HTERT RPE-1 (cell line): Measurements from ENCODE around the gene TMEM236.

Experiments
- in situ Hi-C: fragments of 300-500 bp; cut with MboI; formaldehyde crosslinking; loops from 4 replicates; pipeline ENCODE4 v1.14.3; 2020; ENCODE audit warnings: low sequenced_read_pairs

The TMEM236 gene

DNA sequence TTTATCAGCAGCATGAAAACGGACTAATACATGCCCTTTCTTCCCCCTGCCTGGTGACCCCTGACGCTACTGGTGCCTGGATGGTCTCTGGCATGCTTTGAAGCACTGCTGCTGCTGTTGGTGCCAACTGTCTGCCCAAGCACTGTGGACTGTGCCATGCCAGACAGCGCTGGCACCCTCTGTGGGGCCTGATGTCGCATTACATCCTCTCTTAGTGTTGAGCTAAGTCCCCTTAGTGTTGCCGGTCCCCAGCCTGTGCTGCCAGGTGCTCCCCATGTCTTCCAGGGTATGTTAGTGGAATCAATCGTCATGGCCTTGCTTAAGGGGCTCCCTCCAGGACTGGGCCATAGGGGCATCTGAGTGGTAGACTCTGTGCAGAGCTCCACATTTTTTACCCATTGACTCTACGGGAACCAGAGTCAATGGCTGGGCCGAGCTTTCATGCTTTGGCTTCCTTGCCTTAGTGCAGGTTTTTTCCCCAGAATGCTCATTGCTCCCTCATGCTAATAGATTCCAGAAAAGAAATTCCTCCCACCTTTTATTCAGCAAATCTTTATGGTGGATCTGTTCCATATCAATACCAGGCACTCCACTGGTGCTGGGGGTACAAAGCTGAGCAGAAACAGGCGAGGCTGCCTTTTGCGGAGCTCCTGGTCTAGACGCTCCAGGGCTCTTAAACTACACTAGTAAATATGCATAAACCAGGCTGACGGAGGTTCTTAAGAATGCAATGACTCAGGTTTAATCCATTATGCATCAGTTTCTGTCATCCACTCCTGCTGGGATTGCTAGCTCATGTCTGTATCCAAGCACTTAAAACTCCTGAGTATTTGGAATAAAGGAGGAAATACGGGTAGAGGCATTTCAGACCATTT, 35.3 kb downstream of the TMEM236 start:
- in situ Hi-C loops = no loop called here

DNA sequence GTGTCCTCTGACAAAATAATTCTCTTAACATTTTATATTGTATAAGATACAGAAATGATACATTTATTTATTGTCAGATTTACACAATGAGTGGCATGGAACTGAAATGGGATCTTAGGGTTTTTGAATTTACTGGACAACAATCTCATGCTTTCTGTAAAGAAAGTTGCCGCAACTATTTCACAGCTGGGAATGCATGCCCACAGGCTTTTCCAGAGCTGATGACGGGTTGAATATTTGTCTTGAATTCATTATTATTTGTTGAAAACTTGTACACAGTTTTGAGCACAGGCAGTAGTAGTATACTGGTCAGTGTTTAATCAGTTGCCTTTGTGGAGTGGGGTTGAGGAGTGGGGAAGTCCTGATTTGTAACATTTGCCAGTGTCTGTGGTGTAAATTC, 36.6 kb downstream of the TMEM236 start:
- in situ Hi-C loops = no loop called here

DNA sequence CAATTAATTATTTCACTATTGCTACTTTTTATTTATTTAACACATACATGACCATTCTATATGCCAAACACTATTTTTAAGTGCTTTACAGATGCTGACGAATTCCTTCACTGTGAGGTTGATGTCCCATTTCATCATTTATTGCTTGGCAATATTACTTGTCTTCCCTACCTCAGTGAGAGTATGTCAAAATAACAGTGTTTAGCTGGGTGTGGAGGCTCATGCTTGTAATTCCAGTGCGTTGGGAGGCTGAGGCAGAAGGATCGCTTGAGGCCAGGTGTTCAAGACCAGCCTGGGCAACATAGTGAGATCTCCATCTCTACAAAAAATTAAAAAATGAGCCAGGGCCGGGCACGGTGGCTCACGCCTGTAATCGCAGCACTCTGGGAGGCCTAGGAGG, 37.4 kb downstream of the TMEM236 start:
- in situ Hi-C loops = no loop called here

DNA sequence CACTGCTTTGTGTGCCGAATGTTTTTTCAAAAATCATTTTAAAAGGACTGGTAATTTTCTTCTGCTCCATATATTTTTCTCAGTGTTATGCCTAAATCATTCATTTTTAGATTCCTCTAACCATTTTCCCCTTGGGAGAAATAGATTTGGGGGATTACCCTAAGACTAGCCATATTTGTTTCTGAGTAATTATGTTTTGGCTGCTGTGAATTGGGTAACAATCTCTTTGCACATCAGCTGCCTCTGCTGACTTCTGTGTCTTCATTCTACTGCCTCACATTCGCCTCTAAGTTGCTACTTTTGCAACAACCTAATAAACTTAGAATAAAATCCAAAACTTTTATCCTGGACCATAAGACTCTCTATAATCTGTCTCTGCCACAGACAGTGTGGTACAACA, 38.6 kb downstream of the TMEM236 start:
- in situ Hi-C loops = no loop called here

DNA sequence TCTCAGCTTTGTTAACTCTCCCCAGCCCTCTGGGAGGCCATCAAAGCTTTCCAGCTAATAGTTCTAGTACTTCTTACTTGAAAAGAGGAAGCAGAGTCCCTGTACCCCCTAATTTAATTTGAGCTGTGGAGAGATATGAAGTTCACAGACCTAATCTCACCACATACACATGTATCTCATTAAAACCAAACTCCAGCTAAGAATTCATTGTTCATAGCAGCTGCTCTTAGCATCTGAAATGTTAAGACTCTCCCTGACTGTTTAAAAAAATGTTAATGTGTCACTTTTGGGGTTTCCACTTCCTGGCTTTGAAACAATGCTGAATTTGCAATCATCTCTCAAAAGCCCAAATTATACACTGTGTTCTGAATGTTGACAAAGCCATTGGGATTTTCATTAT, 41.0 kb downstream of the TMEM236 start:
- in situ Hi-C loops = no loop called here

DNA sequence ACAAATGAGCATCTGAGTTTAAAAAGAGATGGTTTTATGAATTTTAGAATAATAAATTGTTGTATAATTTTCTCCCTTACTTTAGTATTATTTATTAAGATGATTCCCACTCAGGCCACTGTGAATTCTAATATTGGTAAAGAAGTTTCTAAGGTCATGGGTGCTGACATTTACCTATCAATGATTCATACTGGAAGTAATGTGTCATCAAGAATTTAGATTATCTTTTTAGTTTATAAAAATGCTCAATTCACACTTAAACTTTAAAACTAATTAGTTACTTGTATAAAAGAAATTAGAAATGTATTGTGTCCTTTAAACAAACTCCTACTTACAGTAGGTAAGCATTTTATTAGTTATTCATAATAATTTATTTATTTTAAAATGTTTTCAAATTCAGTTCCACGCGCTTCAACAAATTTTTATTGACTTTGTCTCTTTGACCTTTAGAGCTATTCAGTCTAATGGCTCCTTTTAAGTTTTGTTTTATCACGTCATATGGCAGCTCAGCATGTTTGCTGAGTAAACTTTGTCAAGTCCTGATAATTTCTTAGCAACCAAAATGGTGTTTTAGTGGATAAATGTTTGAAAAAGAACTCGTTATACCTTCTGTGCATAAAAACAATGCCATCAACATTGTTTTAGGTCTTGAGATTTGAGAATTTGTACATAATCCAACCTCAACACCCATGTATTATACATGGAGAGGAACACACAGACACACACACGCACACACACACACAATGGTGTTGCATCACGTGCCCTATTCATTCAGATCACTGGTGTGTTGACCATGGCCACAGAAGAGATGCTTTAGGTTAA, 42.0 kb downstream of the TMEM236 start:
- in situ Hi-C loops = no loop called here

DNA sequence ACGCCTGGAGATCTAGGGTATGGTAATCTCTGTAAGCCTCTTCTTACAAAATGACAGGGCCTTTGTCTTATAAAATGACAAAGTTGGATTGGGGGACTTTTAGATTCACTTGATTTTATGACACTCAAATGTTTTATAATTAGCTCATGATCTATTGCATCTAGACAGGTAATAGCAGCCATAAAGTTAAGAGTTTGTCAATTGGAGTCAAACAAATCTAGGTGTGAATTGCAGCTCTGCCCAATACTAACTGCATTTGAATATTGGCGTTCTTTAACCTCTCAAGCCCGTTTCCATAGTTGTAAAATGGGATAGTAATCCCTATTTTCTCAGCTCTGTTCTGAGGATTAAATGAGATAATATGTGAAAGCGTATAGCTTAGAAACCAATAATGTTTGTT, 43.1 kb downstream of the TMEM236 start:
- in situ Hi-C loops = no loop called here

DNA sequence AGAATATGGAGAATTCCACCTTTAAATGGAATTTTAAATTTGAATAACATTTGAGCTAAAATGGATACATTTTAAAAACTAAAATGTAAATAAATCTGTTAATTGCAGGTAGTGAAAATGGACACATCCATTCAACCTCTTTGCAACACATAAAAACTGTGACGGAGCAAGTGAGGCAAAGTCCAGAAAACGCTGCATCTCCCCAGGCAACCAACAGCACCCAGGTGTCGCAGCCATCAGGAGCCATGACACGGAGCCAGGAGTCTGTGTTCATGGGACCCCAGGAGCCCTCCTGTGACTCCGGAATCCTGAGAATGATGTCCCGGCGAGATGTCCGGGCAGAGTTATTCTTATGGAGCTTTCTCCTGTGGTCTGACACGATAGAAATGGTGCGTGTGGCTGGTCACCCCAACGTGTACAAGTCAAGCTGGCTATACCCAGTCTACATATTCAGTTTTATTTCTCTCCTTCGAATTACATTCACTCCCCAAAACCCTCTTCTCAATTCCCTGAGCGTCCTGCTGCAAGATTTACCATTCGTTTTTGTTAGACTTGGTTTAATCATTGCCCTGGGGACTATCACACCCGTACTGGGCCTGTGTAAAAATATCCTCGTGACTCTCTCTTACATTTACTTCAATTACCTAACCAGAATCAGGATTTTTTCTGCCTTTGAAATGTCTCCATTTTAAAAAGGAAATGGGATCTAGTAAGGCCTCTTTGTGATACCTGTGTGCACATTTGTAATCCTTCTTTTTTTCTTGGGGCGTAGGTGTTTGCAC, 44.0 kb downstream of the TMEM236 start:
- in situ Hi-C loops = no loop called here

DNA sequence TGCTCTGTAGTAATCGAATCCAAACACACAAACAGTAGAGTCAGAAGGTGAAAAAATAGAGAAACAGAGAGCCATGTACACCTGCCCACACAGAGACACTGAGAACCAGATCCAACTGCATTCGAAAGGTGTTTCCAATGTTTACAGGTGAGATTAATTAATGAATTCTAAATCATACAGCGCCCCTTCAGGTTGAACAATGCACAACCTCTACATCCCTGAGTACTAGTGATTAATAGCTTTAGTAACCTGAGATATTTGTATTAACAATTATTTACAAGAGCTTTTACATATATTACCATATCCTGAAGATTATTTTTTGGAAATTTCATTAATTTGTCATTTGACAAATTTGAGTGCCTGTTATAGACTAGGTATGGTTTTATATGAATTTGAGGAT, 49.5 kb downstream of the TMEM236 start:
- in situ Hi-C loops = no loop called here

DNA sequence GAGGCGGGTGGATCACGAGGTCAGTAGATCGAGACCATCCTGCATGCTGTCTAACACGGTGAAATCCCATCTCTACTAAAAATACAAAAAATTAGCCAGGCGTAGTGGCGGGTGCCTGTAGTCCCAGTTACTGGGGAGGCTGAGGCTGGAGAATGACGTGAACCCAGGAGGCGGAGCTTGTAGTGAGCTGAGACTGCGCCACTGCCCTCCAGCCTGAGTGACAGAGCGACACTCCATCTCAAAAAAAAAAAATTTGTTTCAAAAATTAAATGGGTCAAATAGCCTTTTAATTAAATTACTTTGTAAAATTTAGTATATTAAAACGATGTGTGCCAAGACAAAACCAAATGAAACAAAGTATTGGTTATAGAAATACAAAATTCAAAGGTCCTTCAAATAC, 50.3 kb downstream of the TMEM236 start:
- in situ Hi-C loops = no loop called here

DNA sequence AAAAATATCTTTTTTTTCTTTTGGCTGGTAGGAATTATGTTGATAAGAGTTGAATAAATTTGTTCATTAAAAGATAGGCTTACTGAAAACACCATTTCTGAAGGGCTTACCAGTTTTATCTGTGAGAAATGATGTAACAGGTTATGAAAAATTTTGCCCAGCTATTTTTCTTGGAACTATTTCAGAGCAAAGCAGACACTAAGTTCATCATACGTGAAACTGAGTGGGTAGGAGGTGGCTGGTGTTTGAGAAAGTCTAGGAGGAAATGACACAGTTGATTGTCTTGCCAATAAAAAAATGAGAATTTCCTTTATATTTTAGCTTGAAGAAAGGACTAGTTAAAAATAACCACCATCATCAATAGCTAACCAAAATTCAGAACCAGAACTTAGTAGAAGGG, 51.0 kb downstream of the TMEM236 start:
- in situ Hi-C loops = no loop called here

DNA sequence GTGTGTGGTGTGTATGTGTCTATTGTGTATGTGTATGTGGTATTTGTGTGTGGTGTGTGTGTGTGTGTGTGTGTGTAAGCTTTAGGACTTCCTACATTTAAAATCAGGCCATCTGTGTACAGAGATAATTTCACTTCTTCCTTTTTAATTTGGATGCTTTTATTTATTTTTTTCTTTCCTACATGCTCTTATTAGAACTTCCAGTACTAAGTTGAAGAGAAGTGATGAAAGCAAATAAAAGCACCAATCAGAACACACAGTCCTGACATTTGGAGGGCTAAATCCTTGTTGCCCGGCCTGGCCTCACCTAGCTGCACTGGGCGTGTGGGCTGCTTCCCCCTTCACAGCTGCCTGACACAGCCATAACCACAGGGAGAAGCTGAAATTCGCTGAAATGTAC, 53.3 kb downstream of the TMEM236 start:
- in situ Hi-C loops = no loop called here

DNA sequence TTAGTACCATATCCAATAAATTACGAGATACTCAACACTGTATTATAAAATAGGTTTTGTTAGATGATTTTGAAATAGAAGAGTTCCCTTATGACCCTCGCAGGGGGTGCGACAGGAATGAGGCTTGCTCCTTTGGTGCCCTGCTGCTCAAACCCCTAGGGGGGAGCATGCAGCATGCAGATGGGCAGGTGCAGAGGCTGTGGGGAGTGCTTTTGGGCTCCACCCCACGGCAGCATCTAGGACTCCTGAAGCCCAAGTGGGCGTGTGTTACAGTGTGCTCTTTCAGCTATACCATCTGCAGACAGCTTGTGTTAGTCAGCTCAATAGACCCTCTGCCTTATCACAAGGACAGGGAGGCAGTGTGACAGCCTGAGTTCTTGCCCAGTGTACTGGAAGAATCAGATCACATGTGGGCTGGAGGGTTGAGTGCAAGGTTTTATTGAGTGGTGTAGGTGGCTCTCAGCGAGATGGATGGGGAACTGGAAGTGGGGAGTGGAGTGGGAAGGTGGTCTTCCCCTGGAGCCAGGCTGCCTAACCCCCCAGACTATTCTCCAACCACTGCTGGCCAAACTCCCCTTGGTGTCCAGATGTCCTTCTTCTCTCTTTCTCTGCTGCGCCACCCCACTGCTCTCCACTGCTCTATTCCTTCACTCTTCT, 54.0 kb downstream of the TMEM236 start:
- in situ Hi-C loops = no loop called here

DNA sequence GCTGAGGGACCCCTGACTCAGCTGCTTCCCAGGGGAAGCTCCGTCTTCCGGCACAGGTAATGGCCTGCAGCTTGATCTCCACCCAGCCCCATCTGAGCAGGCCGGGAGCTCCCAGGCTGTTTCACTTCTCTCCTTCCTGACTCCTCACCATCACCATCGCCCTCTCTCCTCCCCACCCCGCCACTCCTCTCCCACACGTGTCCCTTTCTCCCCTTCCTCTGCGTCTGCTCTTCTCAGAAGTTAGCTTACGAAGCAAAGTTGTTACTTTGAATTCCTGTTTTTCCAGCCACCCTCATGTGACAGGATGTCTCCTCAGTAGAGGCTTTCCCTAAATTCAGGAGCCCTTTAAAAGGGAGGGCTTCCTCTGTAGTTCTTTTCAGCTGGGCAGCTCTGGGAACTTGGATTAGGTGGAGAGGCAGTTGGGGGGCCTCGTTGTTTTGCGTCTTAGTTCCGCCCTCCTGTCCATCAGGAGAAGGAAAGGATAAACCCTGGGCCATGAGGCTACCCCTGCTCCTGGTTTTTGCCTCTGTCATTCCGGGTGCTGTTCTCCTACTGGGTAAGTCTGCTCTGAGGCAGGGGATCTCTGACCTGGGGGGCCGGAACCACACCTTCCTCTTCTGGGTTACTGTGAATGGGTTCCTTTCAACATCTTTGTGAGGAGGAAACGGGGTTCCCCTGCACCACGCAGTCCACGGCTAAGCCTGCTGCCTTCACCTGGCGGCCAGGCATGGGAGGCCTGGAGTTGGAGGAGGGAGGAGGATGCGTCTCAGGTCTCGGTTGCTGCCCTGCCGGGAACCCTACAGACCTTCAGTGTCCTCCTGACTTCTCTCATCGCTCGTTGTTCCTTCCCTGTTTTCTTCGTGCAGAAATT, 57.2 kb downstream of the TMEM236 start, which contains the start of gene MRC1:
Gene MRC1, plus strand, starts transcription at position 378 of the 871 bp plus-strand sequence. Its CDS starts 118 bp downstream, at position 496.
- in situ Hi-C loops = no loop called here

DNA sequence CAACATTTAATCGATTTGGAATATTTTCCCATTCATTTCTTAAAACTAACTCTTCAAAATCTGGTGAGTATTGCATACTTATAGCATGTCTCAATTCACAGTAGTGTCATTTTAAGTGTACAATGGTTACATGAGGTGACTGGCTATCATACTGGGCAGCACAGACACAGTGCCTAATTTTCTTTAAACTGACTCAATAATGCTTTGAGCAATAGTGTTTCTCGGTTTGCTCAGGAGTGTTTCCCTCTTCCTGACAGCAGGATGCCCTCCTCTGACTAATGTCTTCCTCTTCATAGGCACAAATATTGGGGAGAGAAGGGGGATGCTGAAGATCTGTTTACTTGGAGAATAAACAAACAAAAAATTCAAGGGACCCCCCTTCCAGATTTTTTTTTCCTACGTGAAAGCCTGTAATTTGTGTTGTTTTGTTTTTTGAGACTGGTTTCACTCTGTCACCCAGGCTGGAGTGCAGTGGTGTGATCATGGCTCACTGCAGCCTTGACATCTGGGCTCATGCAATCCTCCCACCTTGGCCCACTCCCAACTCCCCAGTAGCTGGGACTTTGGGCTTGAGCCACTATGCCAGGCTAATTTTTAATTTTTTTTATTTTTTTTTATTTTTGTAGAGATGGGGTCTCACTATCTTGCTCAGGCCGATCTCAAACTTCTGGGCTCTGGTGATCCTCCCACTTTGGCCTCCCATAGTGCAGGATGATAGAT, 59.3 kb downstream of the TMEM236 start:
- in situ Hi-C loops = no loop called here

DNA sequence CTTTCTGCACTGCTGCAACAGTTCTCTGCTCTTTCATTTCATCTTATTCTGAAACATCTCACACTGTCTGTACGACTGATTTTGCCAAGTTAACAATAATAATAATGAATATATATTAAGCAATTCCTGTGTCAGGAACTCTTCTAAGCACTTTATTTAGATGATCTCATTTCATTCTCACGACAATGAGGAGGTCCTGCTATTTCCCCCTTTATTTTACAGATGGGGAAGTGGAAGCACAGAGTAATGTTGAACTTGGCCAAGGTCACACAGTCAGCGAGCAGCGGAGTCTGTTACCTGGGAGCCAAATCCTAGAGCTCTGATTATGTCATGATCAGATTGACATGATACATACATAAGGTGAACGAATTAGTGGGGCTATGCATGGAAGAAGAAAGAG, 63.0 kb downstream of the TMEM236 start:
- in situ Hi-C loops = no loop called here

DNA sequence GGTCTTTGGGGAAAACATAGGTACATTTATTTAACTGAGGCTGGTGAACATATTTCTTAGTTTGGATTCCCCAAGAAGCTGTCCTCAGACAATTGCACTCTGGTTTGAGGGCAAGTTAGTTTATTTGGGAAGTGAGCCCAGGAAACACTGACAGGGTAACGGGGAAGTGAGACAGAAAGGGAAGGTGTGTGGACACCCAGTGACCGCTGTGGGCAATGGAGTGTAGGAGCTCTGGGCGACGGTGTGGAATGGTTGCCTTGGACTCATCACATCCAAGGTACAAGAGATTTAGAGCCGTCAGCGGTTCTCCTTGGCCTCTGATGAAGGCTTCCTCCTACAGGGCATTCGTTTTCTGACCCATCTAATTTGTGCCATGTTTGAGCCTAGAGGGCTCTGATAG, 64.2 kb downstream of the TMEM236 start:
- in situ Hi-C loops = no loop called here

DNA sequence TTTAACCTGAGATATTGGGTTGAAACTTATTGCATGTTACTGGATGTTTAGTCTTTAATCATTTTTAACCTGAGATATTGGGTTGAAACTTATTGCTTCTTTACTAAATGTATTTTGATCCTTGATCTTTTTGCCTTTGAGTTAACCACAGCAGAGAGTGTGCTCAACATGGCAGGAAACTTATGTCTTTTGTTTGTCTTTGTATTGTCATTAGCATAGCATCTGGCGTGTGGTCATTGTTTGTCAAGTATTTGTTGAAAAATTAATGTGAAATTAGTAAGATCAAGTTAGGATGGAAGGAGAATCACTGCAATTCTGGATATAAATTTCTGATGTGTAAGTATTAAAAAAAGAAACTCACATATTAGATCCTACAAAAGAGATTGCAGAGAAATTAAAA, 65.3 kb downstream of the TMEM236 start:
- in situ Hi-C loops = no loop called here

DNA sequence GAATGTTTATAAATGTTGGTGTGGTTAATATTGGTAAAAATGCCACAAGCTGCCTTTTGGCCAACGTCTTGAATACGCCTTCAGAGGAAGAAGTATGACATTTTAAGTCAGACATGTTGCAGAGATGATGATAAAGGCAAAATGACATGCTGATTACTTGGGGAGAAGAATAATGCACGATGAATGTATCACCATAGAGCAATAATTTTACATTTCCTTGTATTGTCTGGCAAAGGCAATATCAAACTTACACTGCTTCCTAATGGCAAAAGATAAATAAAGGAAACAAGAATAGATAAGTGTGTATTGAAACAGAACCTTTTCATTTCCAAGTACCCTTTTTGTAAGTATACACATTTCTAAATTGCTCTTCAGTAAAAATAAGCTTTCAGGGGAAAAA, 65.8 kb downstream of the TMEM236 start:
- in situ Hi-C loops = no loop called here
